Fibroblast of villous mesenchyme (primary cell): Measurements from ENCODE around the gene OFD1. TPM values are rescaled to one million over a fixed set of nuclear protein-coding genes. Genes with fewer than 3 reads are reported as not detected.

Experiments
- DNase-seq: peaks from one replicate; pipeline ENCODE4 v3.0.0-alpha.2; 2010; ENCODE audit warnings: low read depth
- H3K4me3 ChIP-seq: 2 replicates; pipeline ENCODE4 v1.5.1; 2011; ENCODE audit warnings: low read depth, mild to moderate bottlenecking, low read length
- total RNA-seq: library from RNA; depleted of rRNA; stranded (reverse); fragments of >200 nt; gene quantifications from 2 replicates; pipeline ENCODE4 v1.2.3, GENCODE V29; 2012
- TF ChIP-seq, protein P1 (sequence below): IDR thresholded peaks from 2 replicates; pipeline ENCODE4 v1.5.1; 2012; ENCODE audit warnings: low read depth, mild to moderate bottlenecking, low read length; ENCODE audit not compliant: insufficient read depth

OFD1 gene
- total RNA-seq, 1 donor = 12.5 TPM

DNA sequence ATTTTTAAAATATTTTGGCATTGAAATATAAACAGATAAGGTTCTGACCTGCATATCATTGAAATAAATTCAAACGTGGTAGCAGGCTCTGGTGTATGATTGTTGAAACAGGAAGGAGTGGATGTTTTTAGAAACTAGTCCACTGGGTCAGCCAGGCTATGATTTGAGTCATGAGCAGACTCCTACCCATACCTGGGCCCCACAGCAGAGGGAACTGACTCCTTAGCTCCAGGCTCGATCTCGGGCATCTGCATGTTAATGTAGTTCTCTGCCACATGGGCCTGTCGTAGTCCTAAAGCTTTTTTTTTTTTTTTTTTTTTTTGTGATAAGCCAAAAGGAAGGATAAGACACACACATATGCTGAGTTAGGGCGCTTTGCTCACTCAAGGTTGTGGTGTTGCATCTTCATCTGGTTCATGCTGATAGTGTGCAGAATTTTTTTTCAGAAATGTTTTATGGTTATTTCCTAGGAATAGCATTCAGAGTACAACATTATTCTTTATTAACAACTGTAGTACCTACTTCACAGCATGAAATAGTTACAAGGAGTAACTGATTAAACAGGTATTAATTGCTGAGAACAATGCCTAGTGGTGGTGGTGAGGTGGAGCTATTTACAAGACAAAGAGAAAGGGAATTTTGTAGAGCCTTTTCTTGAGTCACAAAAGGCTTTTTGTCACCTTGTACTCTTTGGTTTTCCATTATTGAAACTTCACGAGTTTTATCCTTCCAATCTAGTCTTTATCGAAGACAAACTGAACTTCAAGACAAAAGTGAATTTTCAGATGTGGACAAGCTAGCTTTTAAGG is 27.3 kb downstream of the OFD1 start:
- H3K4me3 ChIP-seq = no peak overlapping the region
- peak; percentile 29 for DNase-seq
- TF ChIP-seq, protein P1, sequence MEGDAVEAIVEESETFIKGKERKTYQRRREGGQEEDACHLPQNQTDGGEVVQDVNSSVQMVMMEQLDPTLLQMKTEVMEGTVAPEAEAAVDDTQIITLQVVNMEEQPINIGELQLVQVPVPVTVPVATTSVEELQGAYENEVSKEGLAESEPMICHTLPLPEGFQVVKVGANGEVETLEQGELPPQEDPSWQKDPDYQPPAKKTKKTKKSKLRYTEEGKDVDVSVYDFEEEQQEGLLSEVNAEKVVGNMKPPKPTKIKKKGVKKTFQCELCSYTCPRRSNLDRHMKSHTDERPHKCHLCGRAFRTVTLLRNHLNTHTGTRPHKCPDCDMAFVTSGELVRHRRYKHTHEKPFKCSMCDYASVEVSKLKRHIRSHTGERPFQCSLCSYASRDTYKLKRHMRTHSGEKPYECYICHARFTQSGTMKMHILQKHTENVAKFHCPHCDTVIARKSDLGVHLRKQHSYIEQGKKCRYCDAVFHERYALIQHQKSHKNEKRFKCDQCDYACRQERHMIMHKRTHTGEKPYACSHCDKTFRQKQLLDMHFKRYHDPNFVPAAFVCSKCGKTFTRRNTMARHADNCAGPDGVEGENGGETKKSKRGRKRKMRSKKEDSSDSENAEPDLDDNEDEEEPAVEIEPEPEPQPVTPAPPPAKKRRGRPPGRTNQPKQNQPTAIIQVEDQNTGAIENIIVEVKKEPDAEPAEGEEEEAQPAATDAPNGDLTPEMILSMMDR = no peak

DNA sequence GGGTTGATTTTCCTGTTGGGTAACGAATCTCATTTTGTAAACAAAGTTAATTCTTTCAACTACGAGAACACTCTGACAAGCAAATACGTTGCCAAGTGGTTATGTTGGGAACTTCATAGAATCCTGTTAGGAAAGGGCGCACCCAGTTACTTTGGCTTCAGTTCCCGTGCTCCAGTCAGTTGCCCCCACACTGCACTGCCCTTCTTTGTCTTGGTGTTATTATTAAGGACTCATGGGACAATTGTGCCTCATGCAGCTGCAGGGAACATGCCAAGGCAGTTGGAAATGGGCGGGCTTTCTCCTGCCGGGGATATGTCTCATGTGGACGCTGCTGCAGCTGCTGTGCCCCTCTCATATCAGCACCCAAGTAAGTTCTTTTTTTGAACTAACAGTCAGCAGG is 28.9 kb downstream of the OFD1 start:
- no peak for DNase-seq
- no peak overlapping the region for H3K4me3 ChIP-seq
- TF ChIP-seq, protein P1 = no peak

DNA sequence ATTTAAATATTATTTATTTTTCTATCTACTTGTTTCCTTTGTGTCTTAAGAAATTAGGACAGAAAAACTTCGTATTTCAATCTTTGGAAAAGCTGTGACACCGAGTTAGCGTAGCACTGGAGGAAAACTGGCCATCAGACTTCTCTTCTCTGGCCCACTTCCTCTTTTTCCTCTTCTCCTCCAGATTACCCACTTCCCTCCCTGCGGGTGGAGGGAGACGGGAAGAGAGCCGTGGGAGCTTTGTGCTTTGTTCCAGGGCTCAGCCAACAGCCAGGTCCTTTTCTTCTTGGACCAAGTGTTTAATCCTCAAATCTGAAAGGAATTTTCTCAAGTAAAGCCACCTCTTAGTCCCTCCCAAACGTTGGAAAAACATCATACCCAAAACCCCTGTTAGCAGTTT is 29.7 kb downstream of the OFD1 start:
- no peak overlapping the region for H3K4me3 ChIP-seq
- TF ChIP-seq, protein P1 = no peak
- no peak for DNase-seq

DNA sequence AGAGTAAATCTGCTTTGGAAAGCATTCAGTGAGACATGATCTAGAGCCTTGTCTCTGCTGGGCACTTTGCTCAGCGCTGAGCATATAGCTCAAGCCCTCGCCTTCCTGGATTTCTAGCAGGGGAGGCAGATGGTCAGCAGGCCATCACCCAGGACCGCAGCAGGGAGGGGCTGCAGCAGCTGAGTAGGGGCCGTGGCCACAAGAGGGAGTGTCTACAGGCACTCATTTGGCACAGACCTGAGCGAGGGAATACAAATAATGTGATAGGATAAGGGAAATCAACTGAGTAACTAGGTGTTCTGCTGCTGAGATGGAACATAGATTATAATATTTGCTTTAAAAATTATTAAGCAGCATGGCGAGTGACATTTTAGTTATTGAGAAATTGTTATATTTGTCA is 30.2 kb downstream of the OFD1 start:
- H3K4me3 ChIP-seq = no peak overlapping the region
- TF ChIP-seq, protein P1 = peak; percentile 24
- no peak for DNase-seq

DNA sequence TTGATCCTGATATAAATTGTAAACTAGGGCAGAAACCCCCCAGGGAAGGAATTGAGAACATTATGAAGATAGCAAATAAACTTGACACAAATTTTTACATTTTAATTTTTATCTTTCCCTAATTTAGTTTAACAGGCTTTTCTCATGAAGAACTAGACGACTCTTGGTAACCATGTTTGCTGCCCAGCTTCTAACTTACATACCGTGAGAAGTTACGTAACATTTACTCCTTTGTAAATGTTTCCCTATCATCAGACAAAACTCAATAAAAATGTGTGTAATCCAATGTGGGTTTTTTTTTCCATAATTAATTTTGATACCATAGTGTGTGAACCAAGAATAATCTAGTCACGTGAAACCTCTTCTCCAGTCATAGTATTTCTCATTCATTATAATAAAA is 34.4 kb downstream of the OFD1 start:
- TF ChIP-seq, protein P1 = no peak
- H3K4me3 ChIP-seq = no peak overlapping the region
- no peak for DNase-seq

DNA sequence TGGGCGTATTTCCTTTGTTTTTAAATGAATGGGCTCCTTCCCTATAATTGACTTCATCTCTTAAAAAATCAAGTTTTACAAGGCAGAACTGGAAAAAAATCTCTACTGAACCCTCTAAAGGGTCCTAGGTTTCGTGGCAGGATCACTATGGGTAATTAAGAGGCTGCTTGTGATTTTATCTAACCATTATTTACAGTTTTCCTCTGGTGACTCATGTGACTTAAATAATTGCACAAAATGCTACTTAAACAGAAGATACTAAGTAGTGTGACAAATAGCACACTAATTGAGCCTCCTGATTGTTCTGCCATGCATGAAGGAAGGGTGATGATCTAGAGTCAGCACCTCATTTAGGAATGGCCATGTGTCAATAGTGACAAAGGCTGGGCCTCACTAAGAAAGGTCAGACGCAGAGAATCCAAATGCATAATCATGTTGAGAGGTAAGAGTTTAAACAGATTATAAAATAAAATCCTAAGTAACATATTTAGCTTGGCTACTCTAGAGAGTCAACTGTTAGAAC is 35.5 kb downstream of the OFD1 start:
- TF ChIP-seq, protein P1 = no peak
- no peak for DNase-seq

More for the DNA sequence above, 35.5 kb downstream of the OFD1 start:
- no peak overlapping the region for H3K4me3 ChIP-seq
